HCT116 (cell line): Measurements from ENCODE around the gene ABHD12. TPM values are rescaled to one million over a fixed set of nuclear protein-coding genes. Genes with fewer than 3 reads are reported as not detected.
A peak's percentile ranks its signal among the peaks of the same experiment; 100 is the strongest.

ENCODE experiments used
- ATAC-seq: fragments of 200-7000 bp; cut with Tn5 transposase; 2 replicates; pipeline ENCODE4 v1.9.1; 2020; ENCODE audit warnings: mild to moderate bottlenecking, moderate library complexity
- BruUV-seq: library from RNA; stranded (reverse); fragments of 400-500 nt; replicated peaks from 2 replicates; lab custom pipeline; 2021; lab: Mats Ljungman, UMichigan
- CTCF ChIA-PET: fragments of 300-600 bp; sonication (Branson Sonifier 250); formaldehyde crosslinking; loops from one replicate; lab custom pipeline; 2021; ENCODE audit warnings: antibody characterized with exemption; lab: Charles Lee
- POLR2A ChIA-PET: fragments of 300-600, 350-600 bp; sonication (Branson Sonifier 250); formaldehyde crosslinking; loops from one replicate; lab custom pipeline; 2021; ENCODE audit warnings: antibody characterized with exemption; lab: Charles Lee
- RAD21 ChIA-PET, 2 experiments: fragments of 300-600 bp; sonication (Branson Sonifier 250); formaldehyde crosslinking; loops; one replicate each; lab custom pipeline; 2023; ENCODE audit warnings: low total read pairs in 2 of 2; ENCODE audit not compliant: uncharacterized antibody in 2 of 2, unreplicated experiment in 2 of 2, low non-redundant PET in 1 of 2; lab: Charles Lee
- DNase-seq: peaks from one replicate; pipeline ENCODE4 v3.0.0-alpha.2; 2010; ENCODE audit warnings: low read depth, low spot score
- H2AFZ ChIP-seq: fragments of 200-600 bp; shearing (Covaris generic), sonication (generic); 2 replicates; pipeline ENCODE4 v1.6.1; 2017; ENCODE audit warnings: low read depth, mixed run types, mixed read lengths, antibody characterized with exemption, low read length; ENCODE audit not compliant: poor library complexity, severe bottlenecking
- H3K27ac ChIP-seq: 2 replicates; pipeline ENCODE4 v1.5.1; 2012; ENCODE audit warnings: low read depth, low read length
- H3K27me3 ChIP-seq: fragments of 200-600 bp; sonication (generic); 2 replicates; pipeline ENCODE4 v1.6.1; 2016; ENCODE audit warnings: mixed run types, low read length, mixed read lengths; ENCODE audit not compliant: insufficient read depth
- H3K36me3 ChIP-seq, 2 experiments: fragments of 200-500 bp in 1 of 2; fragments of 200-600 bp in 1 of 2; sonication (Bioruptor generic) in 1 of 2; sonication (generic) in 1 of 2; 2 replicates each; pipeline versions ENCODE4 v1.5.1 to v1.6.1; 2014 to 2016; ENCODE audit warnings: low read length in 2 of 2, inconsistent platforms in 1 of 2, mixed read lengths in 1 of 2, mixed run types in 1 of 2; ENCODE audit not compliant: insufficient read depth in 2 of 2, control insufficient read depth in 1 of 2
- H3K4me1 ChIP-seq, 2 experiments: fragments of 200-600 bp in 1 of 2; sonication (generic) in 1 of 2; 2 replicates each; pipeline versions ENCODE4 v1.5.1 to v1.6.1; 2012 to 2017; ENCODE audit warnings: low read length in 2 of 2, inconsistent platforms in 1 of 2, mild to moderate bottlenecking in 1 of 2, mixed read lengths in 1 of 2, mixed run types in 1 of 2, moderate library complexity in 1 of 2; ENCODE audit not compliant: insufficient read depth in 2 of 2, control insufficient read depth in 1 of 2
- H3K4me2 ChIP-seq: fragments of 200-600 bp; sonication (generic); 2 replicates; pipeline ENCODE4 v1.6.1; 2017; ENCODE audit warnings: mixed run types, low read length, mixed read lengths
- H3K4me3 ChIP-seq, 2 experiments: fragments of 200-600 bp in 1 of 2; sonication (generic) in 1 of 2; replicated peaks in 1 of 2; 2 replicates each; pipeline ENCODE4 v1.5.1; 2011 to 2016; ENCODE audit warnings: low read length in 2 of 2, control low read depth in 1 of 2, low read depth in 1 of 2, mild to moderate bottlenecking in 1 of 2, mixed read lengths in 1 of 2, mixed run types in 1 of 2
- H3K79me2 ChIP-seq: fragments of 200-600 bp; sonication (generic); 2 replicates; pipeline ENCODE4 v1.6.1; 2017; ENCODE audit warnings: mild to moderate bottlenecking, mixed run types, low read length, moderate library complexity, mixed read lengths; ENCODE audit not compliant: insufficient read depth
- H3K9ac ChIP-seq: fragments of 200-600 bp; sonication (generic); 2 replicates; pipeline ENCODE4 v1.6.1; 2016; ENCODE audit warnings: low read length, mixed read lengths
- H3K9me2 ChIP-seq: fragments of 200-600 bp; sonication (generic), shearing (Covaris generic); 2 replicates; pipeline ENCODE4 v1.6.1; 2017; ENCODE audit warnings: mixed run types, mild to moderate bottlenecking, moderate library complexity; ENCODE audit not compliant: insufficient read depth
- H3K9me3 ChIP-seq, 2 experiments: fragments of 200-500 bp in 1 of 2; fragments of 200-600 bp in 1 of 2; sonication (Bioruptor generic) in 1 of 2; sonication (generic) in 1 of 2; 2 replicates each; pipeline ENCODE4 v1.6.1; 2014 to 2017; ENCODE audit warnings: low read length in 2 of 2, mixed read lengths in 2 of 2, inconsistent platforms in 1 of 2, low read depth in 1 of 2, mild to moderate bottlenecking in 1 of 2, mixed run types in 1 of 2, moderate library complexity in 1 of 2; ENCODE audit not compliant: control insufficient read depth in 1 of 2, insufficient read depth in 1 of 2
- H4K20me1 ChIP-seq: fragments of 200-600 bp; sonication (generic), shearing (Covaris generic); 2 replicates; pipeline ENCODE4 v1.6.1; 2017; ENCODE audit warnings: mixed run types, mild to moderate bottlenecking, moderate library complexity; ENCODE audit not compliant: insufficient read depth
- ATF3 ChIP-seq: IDR thresholded peaks from 2 replicates; pipeline ENCODE4 v1.6.1; 2012
- CBX3 ChIP-seq: IDR thresholded peaks from 2 replicates; pipeline ENCODE4 v1.6.1; 2012; ENCODE audit warnings: low read depth
- CEBPB ChIP-seq: IDR thresholded peaks from 2 replicates; pipeline ENCODE4 v1.6.1; 2012; ENCODE audit warnings: low read depth
- EGR1 ChIP-seq: IDR thresholded peaks from 2 replicates; pipeline ENCODE4 v1.6.1; 2012; ENCODE audit warnings: low read depth
- EZH2 ChIP-seq: fragments of 200-600 bp; sonication (generic); IDR thresholded peaks from 2 replicates; pipeline ENCODE4 v1.6.1; 2017; ENCODE audit warnings: antibody characterized with exemption, mixed run types
- EZH2phosphoT487 ChIP-seq: fragments of 200-600 bp; IDR thresholded peaks from 2 replicates; pipeline ENCODE4 v1.6.1; 2018; ENCODE audit warnings: antibody characterized with exemption, borderline replicate concordance
- FOSL1 ChIP-seq: IDR thresholded peaks from 2 replicates; pipeline ENCODE4 v1.6.1; 2012; ENCODE audit warnings: low read depth
- JUND ChIP-seq: IDR thresholded peaks from 2 replicates; pipeline ENCODE4 v1.6.1; 2012
- POLR2AphosphoS5 ChIP-seq: IDR thresholded peaks from 2 replicates; pipeline ENCODE4 v1.6.1; 2011; ENCODE audit warnings: mild to moderate bottlenecking, low read depth, low read length, moderate library complexity
- RAD21 ChIP-seq: IDR thresholded peaks from 2 replicates; pipeline ENCODE4 v1.6.1; 2012; ENCODE audit warnings: low read depth, mild to moderate bottlenecking
- SIN3A ChIP-seq: IDR thresholded peaks from 2 replicates; pipeline ENCODE4 v1.6.1; 2012; ENCODE audit warnings: low read depth
- SP1 ChIP-seq: IDR thresholded peaks from 2 replicates; pipeline ENCODE4 v1.6.1; 2012; ENCODE audit warnings: low read depth
- SRF ChIP-seq: IDR thresholded peaks from 2 replicates; pipeline ENCODE4 v1.6.1; 2012; ENCODE audit warnings: low read depth
- ZFX ChIP-seq: fragments of 450-650 bp; IDR thresholded peaks from 2 replicates; pipeline ENCODE4 v1.6.1; 2017
- intact Hi-C: fragments of 100-400 bp; cut with micrococcal nuclease; formaldehyde crosslinking; loops from 2 replicates; pipeline ENCODE4 v1.10.0; 2022
- total RNA-seq: library from RNA; stranded (reverse); gene quantifications from one replicate; pipeline ENCODE4 v1.2.1, GENCODE V29; 2021; ENCODE audit not compliant: unreplicated experiment
- TF ChIP-seq, protein P1 (sequence below): IDR thresholded peaks from 2 replicates; pipeline ENCODE4 v1.6.1; 2011; ENCODE audit warnings: mild to moderate bottlenecking, low read length, moderate library complexity; ENCODE audit not compliant: insufficient replicate concordance; ENCODE audit errors: extremely low read depth

Gene ABHD12
- total RNA-seq, 1 experiment from 2014 or later: 31.7 TPM

- RAD21 ChIA-PET: no interaction called here
- peaks cover 30 to 33% of the 10 kb centered on the region in 2 experiments for H3K4me1 ChIP-seq
- no peak overlapping the region for H3K4me2 ChIP-seq
- H3K9me2 ChIP-seq: no peaks in the 10 kb centered on the region
- peaks cover 0 to 4% of the 10 kb centered on the region in 2 experiments; a peak in 1 of 4 replicates for H3K36me3 ChIP-seq
- TF ChIP-seq SIN3A: no peak
- no peak for TF ChIP-seq SP1
- no peak for TF ChIP-seq RAD21
- TF ChIP-seq SRF: no peak
- no peak for TF ChIP-seq EGR1
- TF ChIP-seq FOSL1: no peak
- H3K9ac ChIP-seq: no peak overlapping the region
- no peak overlapping the region for H3K4me3 ChIP-seq
- CTCF ChIA-PET: no interaction called here
- ATAC-seq: no peak
- no TSS peak for BruUV-seq
- H3K27me3 ChIP-seq: no peaks in the 10 kb centered on the region
- H4K20me1 ChIP-seq: no peaks in the 10 kb centered on the region
- no peak overlapping the region for H2AFZ ChIP-seq
- POLR2A ChIA-PET: interaction anchor here (0.8 kb wide), 2 partner anchors 27 to 316 kb away, joined by 3 read pairs; no protein-coding TSS in a partner anchor
- intact Hi-C loops: loop anchor here (10.0 kb wide), 1 partner anchor 50 kb away; no protein-coding TSS in a partner anchor
- H3K9me3 ChIP-seq: no peaks in the 10 kb centered on the region
- peaks cover 72% of the 10 kb centered on the region for H3K79me2 ChIP-seq
- H3K27ac ChIP-seq: no peak overlapping the region
- DNase-seq: no peak
Measured at GRCh38 chr20:25254571-25254970, 136.1 kb downstream of the ABHD12 start.

- H3K4me1 ChIP-seq: peaks cover 38 to 39% of the 10 kb centered on the region in 2 experiments
- intact Hi-C loops: loop anchor here (2.0 to 10.0 kb wide), 2 partner anchors 51 to 261 kb away; partner anchors contain the start of gene APMAP
- TF ChIP-seq POLR2AphosphoS5 (no peak), SIN3A (no peak), SRF (no peak), EZH2 (no peak), CEBPB (no peak), JUND (no peak), CBX3 (no peak), ATF3 (no peak), EZH2phosphoT487 (no peak), SP1 (no peak), ZFX (no peak), RAD21 (no peak)
- TF ChIP-seq, protein P1, sequence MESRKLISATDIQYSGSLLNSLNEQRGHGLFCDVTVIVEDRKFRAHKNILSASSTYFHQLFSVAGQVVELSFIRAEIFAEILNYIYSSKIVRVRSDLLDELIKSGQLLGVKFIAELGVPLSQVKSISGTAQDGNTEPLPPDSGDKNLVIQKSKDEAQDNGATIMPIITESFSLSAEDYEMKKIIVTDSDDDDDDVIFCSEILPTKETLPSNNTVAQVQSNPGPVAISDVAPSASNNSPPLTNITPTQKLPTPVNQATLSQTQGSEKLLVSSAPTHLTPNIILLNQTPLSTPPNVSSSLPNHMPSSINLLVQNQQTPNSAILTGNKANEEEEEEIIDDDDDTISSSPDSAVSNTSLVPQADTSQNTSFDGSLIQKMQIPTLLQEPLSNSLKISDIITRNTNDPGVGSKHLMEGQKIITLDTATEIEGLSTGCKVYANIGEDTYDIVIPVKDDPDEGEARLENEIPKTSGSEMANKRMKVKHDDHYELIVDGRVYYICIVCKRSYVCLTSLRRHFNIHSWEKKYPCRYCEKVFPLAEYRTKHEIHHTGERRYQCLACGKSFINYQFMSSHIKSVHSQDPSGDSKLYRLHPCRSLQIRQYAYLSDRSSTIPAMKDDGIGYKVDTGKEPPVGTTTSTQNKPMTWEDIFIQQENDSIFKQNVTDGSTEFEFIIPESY: no peak
Measured at GRCh38 chr20:25253606-25254275, 136.9 kb downstream of the ABHD12 start.

More at GRCh38 chr20:25253606-25254275, 136.9 kb downstream of the ABHD12 start:
- no peak overlapping the region for H3K4me3 ChIP-seq
- no peak overlapping the region for H2AFZ ChIP-seq
- peak overlapping the region; percentile 23; the same call in 1 of the 2 replicates for H3K27ac ChIP-seq
- H3K36me3 ChIP-seq: no peaks in the 10 kb centered on the region; a peak in 1 of 4 replicates
- ATAC-seq: no peak
- CTCF ChIA-PET: no interaction called here
- POLR2A ChIA-PET: interaction anchor here (0.7 to 1.5 kb wide), 4 partner anchors 26 to 550 kb away, joined by 3 to 5 read pairs (median 3); no protein-coding TSS in a partner anchor
- no TSS peak for BruUV-seq
- no peaks in the 10 kb centered on the region for H4K20me1 ChIP-seq
- peaks cover 76% of the 10 kb centered on the region for H3K79me2 ChIP-seq
- no peak overlapping the region for H3K9ac ChIP-seq
- RAD21 ChIA-PET: no interaction called here
- H3K4me2 ChIP-seq: 0 out of 2 replicates have a peak overlapping the region, but pooled peaks have one; percentile 56
- H3K9me2 ChIP-seq: no peaks in the 10 kb centered on the region
- DNase-seq: no peak
- H3K9me3 ChIP-seq: no peaks in the 10 kb centered on the region
- no peaks in the 10 kb centered on the region for H3K27me3 ChIP-seq
